ENCODE data around the gene TBC1D2.

TBC1D2 gene

DNA sequence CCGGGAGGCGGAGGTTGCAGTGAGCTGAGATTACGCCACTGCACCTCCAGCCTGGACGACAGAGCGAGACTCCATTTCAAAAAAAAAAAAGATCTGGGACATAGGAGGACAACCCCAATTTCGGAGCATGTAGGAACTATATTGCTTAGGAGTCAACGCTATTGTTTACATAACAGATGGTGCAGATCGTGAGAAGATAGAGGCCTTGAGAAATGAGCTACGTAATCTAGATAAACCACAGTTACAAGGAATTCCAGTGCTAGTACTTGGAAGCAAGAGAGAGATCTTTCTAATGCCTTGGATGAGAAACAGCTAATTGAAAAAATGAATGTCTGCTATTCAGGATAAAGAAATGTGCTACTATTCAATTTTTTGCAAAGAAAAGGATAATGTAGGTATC, 20.3 kb downstream of the TBC1D2 start:
- DNase-seq, result no peak

DNA sequence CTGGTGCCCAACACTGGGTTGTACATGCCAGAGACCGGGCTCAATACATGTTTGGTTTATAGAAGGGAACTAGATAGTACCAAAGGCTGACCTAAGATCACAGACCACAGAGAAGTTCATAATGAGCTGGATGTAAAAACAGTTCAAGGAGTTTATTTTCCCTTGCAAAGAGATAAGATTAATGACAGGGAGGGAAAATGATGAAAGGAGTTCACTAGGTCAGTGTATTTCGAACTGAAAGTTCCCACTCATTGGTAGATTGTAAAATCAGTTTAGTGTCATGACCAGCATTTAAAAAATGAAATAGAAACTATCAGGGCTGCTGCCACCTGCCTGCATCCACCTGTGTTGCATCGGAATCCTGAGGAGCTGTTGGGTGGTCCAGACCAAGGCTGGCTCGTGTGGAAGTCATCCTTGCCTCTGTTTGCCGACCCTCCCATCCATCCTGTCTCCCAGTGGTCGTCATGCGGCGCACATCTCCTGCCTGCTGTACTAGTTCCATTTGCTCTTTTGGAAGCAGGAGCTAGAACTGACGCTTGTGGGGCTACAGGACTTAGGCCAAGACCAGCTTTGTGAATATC, 21.1 kb downstream of the TBC1D2 start:
- no peak for DNase-seq

DNA sequence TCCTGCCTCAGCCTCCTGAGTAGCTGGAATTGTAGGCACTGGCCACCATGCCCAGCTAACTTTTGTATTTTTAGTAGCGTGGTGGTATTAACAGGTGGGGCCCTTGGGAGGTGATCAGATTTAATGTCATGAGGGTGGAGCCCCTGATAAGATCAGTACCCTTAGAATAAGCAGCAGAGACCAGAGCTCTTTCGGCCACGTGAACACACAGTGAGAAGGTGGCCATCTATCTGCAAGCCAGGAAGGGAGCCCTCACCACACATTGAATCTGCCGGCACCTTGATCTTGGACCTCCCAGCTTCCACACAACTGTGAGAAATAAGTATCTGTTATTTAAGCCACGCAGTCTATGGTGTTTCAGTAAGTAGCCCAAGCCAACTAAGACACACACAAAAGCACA, 22.5 kb downstream of the TBC1D2 start:
- DNase-seq, result no peak

DNA sequence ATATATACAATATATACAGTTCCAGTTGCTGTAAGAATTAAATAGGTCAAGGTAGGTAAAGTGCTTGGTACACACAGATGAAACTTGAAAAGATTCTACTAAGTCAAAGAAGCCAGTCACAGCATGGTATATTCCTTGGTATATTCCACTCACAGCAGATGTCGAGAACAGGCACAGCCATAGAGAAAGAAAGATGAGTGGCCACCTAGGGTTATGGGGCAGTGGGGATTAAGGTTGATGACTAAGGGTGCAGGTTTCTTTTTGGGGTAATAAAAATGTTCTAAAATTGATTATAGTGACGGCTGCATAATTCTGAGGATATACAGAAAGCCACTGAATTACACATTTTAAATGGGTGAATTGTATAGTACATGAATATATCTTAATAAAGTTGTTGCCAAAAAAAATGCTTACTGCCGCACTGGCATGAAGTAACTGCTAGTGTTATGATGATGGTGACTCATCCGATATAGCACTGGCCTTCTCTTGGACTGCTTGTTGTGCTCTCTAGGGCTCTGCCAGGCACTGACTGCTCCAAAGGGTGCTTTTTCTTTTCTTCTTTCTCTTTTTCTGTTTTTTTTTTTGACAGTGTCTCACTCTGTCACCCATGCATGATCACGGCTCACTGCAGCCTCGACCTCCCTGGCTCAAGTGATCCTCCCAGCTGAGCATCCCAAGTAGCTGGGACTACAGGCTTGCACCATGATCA, 23.5 kb downstream of the TBC1D2 start:
- no peak for DNase-seq

GRCh38 chr9:98230789-98231188, 24.7 kb downstream of the TBC1D2 start:
- DNase-seq, result no peak

DNA sequence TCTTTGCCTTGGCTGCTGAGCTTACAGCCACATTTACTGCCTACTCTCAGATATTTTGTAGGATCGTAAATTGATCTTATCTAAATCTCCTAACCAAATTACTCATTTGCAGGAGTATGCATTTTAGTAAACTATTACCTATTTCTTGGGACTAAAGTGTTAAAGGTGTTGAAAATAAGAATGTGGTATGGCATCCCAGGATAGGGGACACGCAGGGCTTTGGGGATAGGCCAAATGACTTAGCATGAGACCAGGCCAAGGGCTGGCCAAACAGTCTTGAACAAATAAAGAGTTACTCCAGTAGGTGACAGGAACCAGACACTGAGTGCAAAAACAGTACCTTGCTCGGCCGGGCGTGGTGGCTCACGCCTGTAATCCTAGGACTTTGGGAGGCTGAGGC, 25.1 kb downstream of the TBC1D2 start:
- no peak for DNase-seq

DNA sequence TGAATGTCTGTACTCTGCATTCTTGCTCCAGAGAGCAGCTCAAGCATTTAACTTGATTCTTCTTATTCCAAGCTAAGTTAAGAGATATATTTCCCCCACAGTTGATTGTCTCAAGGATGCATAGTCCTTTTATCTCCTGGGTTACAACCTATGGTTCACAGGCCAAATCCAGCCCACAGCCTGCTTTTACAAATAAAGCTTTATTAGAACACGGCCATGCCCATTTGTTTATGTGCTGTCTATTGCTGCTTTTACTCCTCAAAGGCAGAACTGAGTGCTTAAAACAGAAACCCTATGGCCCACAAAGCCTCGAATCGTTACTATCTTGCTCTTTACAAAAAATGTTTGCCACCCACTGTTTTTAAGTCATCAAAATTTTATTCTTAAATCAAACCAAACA, 25.8 kb downstream of the TBC1D2 start:
- DNase-seq, result no peak

GRCh38 chr9:98229090-98229395, 26.4 kb downstream of the TBC1D2 start:
- no peak for DNase-seq

- DNase-seq, result no peak
These were observed 26.9 kb downstream of the TBC1D2 start for GRCh38 chr9:98228392-98229089.

GRCh38 chr9:98227883-98228282, 27.6 kb downstream of the TBC1D2 start:
- DNase-seq, result no peak

DNA sequence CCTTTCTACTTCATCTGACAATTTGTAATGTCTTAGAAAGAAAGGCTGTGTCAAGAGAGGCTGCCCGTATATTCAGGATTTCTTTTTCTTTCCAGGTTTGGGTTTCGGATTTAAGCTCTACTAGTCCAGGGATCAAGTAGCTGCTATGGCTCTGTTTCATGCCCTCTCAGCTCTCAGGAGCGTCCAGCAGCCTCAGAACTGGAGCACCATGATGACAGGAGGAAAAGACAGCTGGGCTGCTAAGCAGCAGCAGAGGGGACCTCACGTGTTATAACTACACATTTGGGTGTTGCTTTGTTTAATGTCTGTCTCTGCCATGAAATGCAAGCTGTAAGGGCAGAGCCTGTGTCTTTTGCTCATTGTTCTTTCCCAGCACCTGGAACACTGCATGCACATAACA, 28.5 kb downstream of the TBC1D2 start:
- DNase-seq, result no peak

- DNase-seq, result no peak
These were observed 28.9 kb downstream of the TBC1D2 start for GRCh38 chr9:98226516-98226915.

GRCh38 chr9:98225015-98225442, 30.4 kb downstream of the TBC1D2 start:
- DNase-seq, result no peak

- DNase-seq, result no peak
These were observed 32.4 kb downstream of the TBC1D2 start for GRCh38 chr9:98222885-98223691.

- DNase-seq, result no peak
These were observed 34.5 kb downstream of the TBC1D2 start for GRCh38 chr9:98220911-98221310.

DNA sequence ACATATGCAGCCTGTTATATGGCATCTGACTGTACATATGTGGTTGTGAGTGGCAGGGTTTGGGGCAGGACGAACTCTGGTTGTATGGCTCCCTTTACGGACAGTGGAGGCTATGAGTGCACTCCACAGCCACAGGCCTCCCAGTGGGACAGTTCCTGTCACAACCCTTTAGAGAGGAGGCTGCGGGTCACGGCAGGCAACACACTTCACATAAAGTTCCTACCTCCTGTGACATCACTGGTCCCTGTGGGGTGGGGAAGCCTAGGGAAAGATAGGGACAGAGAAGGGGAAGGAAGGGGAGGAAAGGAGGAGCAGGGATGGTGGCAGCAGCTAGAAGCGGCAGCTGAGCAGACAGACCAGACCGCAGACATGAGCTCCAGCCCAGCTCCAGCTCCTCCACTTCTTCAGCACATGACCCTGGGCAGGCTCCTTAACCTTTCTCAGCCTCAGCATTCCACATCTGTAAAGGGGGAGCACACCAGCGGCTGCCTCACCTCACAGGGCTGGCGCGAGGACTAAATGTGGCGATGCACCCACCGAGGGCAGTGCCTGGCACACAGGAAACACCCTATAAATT, 35.6 kb downstream of the TBC1D2 start:
- DNase-seq, result no peak

GRCh38 chr9:98219364-98219716, 36.1 kb downstream of the TBC1D2 start:
- no peak for DNase-seq

DNA sequence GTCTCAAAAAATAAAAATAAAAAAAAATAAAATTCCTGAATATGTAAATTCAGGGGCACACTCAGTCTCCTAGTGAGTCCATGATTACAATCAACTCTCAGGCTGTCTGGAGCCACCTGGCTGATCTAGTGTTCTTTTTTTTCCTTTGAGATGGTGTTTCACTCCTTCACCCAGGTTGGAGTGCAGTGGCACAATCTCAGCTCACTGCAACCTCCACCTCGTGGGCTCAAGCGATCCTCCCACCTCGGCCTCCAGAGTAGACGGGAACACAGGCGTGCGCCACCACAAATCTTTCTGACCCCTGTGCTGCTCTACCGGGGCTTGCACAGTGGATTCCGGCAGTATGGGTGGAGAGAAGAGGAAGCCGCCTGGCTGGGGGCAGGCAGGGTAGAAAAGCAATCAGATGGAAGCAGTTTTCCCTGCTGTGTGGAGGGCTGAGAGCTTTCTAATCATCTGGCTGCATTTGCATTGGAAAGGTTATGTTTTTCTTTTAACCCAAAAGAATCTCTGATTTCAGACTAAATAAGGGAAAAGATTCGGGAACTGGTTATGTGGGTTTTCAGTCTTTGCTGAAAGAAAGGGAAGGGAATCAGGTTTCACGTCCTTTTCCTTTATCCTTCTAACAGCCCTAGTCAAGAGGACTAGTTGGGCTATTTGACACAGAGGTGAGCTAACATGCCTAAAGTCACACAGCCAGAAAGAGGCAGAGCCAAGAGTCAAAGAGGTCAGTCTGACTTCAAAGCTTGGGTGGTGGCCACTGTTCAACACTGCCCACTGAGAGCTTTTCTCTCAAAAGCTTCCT, 36.7 kb downstream of the TBC1D2 start:
- DNase-seq, result no peak

GRCh38 chr9:98217255-98217654, 38.2 kb downstream of the TBC1D2 start:
- DNase-seq, result no peak

DNA sequence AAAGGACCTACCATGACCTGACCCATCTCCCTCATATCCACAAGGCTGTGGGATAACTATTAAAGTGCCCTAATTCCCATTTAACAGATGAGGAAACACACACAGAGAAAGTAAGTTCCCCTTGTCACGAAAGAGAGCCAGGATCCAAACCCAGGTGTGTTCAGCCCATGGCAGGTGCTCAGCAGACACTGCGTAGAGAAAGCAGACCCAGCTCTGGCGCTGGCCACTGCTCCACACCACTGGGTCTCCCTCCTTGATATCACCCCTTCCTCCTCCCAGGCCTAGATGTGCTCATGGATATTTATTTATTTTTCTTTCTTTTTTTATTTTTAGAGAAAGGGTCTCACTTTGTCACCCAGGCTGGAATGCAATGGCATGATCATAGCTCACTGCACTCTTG, 39.1 kb downstream of the TBC1D2 start:
- no peak for DNase-seq

DNA sequence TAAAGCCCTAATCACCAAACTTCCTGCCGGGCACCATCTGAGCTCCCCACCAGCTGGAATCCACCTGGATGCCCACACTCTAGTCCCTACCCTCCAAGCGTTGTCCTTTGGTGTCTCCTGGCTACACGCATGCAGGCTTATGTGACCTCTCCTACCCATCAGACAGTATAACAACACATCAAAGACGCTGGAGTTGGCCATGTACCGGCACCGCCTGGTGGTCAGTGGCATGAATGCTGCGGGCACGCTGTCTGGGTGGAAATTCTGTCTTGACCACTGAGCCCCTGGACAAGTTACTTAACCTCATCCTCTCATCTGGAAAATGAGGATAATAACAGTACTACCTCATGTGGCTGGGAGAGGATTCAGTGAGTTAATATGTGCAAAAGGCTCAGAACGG, 39.6 kb downstream of the TBC1D2 start:
- DNase-seq, result no peak

DNA sequence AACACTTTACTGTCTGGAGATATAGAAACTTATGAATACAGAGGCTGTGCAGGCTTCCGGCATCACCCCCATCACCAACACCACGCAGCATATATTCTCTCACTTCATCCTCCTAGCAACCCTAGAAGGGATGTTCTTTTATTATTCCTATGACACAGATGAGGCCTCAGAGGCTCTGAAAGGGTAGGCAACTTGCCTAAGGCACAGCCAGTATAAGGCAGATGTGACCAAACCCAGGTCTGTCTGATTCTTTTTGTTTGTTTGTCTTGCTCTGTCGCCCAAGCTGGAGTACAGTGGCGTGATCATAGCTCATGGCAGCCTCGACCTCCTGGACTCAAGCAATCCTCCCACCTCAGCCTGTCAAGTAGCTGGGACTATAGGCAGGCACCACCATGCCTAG, 40.2 kb downstream of the TBC1D2 start:
- DNase-seq, result no peak

DNA sequence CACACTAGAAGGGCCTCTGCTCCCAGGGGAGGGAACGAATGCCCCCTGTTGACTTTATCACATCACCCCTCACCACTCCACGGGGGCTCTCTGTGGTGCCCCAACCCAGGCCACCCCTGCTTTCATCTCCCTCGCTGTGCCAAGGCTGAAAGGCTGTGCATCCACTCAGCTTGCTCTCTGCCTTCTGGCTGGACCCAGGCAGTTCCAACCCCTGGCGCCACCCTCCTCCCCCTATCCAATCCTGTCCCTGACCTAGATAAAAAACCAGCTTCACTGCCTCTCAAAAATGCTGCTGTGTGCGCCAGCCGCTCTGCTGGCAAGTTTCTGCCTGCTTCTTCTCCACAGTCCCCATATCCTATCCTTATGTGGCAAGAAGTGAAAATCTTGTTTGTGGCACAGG, 40.6 kb downstream of the TBC1D2 start:
- DNase-seq, result no peak
